HG02763 (cell line): ENCODE results near the gene TBC1D17.

ENCODE experiments used
- ATAC-seq: cut with Tn5 transposase; IDR thresholded peaks from one replicate; pipeline ENCODE4 v1.9.1; 2021; ENCODE audit warnings: mild to moderate bottlenecking, moderate library complexity; ENCODE audit not compliant: unreplicated experiment

TBC1D17 gene

DNA sequence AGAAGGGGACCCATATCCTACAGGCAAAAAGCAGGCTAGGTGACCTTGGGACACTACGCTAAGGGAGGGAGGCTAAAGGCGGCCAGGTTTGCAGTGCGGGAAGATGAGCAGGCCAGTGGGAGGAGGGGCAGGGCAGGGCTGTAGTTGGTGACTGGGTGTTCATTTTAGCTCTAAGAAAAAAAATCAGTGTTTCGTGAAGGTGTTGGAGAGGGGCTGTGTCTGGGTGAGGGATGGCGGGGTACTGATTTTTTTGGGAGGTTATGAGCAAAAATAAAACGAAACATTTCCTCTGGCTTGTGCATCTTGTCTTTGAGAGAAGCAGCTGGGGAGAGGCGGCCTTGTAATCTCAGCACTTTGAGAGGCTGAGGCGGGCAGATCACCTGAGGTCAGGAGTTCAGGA is 56.1 kb downstream of the TBC1D17 start:
- no peak for ATAC-seq

DNA sequence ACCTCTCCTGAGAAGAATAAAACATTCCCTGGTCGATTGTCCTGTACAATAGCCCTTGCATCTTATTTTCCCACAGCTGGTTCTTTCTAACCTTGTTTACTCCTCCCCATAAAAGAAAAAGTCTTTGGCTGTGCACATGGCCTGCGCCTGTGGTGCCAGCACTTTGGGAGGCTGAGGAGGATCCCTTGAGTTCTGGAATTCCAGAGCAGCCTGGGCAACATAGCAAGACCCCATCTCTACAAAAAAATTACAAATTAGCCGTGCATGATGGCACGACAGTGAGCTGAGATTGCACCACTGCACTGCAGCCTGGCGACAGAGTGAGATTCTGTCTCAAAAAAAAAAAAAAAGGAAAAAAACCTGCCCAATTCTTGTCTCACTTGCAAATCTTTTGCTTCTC is 59.0 kb downstream of the TBC1D17 start:
- ATAC-seq: no peak

DNA sequence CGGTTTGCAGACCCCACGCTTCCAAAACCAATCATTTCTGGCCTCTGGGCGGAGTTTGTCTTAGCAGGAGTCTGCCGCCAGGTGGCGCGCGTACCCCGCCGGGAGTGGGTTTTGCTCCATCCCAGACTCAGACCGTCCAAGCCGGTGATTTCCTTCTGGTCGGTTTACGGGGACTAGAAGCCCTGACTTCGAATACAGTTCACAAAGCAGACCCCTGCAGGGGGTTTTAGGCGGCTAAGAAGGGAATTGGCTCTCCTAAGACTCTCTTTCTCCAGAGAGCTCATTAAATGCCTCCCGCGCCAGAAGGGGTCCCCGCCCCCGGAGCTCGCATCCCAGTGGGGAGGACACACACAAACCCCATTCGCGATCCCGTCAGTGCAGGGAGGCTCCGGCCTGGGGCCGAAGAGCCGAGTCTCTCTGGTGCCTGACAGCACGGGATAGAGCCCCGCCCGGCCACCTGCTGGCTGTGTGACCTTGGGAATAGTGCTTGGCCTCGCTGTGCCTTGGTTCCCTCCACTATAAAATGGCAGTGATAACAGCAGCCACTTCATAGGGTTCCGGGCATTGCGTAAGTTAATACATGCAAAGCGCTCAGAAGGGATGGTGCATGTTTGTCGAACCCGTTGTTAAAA is 60.4 kb downstream of the TBC1D17 start:
- no peak for ATAC-seq
